A549 treated with AZD9567 at 1 μM for 4 hours (cell line): ENCODE results near the gene SPAG7. TPM values are rescaled to one million over a fixed set of nuclear protein-coding genes. Genes with fewer than 3 reads are reported as not detected.

Source experiments
- total RNA-seq: library from RNA; stranded (reverse); fragments of 200-300 nt; extraction: Qiagen RNA extraction; gene quantifications from 5 replicates; pipeline ENCODE4 v1.2.3, GENCODE V29; 2022; ENCODE audit not compliant: insufficient read depth

SPAG7 gene
- total RNA-seq: 61.2 to 77.6 TPM (median 74.1 TPM) in 5 replicates

DNA sequence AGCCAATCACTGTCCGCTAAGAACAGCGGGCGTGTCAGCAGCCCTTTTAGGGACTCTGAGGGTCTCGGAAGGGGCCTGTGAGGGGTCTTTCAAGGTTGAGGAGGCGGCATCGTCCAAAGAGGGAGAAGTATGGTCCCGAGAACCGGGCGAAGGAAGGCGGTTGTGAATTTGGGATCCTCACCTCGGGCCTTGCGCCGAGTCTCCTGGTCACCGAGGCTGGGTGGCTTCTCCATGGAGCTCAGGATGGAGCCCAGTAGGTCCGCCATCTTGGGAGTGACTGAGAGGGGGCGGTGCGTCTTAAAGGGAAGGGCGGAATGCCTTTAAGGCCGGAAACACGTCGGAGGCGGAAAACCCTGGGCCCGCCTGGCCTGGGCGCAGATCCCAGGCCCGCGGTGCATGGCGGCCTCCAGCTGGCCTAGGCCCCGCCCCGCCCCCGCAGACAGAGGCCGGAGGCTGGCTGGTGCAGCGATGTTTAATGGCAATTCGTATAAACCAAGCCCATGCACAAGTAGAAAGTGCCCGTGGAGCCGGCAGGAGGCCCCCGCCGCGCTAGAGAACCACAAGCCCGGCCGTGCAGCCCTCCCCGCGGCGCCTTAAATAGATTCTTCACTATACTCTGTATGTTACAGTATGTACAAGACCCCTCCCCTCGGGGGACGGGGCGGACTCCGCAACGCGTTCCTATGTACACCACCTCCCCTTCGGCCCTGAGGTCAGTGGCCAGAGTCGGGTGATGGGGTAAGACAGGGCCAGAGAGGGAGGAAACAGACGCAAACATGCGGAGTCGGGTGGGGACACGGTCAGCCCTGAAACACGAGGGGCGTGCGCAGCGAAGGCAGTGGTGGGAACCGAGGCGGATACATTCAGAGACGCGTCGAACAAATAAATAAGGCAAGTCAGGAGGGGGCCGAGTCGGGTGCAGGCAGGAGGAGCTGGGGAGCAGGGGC is at the start of gene SPAG7:
TSS of gene SPAG7 (minus strand) at position 279 of the 947 bp plus-strand sequence. CDS start at position 266, 13 bp downstream.

DNA sequence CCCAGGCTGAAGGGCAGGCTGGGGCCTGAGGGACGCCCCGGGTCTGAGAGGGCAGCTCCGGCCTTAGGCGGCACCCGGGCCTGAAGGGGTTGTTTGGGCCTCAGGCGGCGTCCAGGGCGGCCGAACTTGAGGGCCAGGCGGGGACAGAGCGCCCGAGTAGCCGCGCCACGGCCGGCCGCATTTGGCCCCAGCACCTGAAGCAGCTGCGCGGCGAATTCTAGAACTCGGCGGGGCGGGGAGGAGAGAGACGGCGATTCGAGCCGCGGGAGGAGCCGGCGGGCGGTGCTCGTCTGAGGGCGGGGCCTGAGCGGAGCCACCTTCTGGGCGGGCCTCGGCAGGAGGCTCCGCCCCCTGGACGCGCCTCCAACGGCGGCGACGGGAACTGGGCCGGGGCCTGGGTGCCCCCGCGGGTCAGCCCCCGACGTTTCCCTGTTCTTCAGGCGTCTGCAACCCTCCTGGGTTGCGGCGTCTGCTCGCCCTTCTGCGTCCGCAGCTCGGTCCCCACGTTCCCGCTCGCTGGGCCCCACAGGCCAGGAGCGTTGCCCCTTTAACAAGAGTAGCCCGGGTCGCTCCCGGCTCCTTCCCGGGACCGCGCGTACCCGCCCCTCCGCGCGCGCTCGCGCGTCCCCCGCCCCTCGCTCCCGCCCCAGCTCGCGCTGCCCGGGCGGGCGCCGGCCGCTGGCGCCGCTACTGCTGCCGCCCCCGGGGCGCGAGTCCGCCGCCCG is 29.8 kb upstream of the SPAG7 start, which contains the start of the genes INCA1 and KIF1C:
TSS of gene INCA1 (minus strand) at position 221 of the 725 bp plus-strand sequence. CDS start 3,085 bp downstream, outside the sequence.
TSS of gene KIF1C (plus strand) at position 649 of the 725 bp plus-strand sequence. CDS start 2,297 bp downstream, outside the sequence.

GRCh38 chr17:4986951-4987766 is 19.5 kb upstream of the SPAG7 start, which contains the start of gene CAMTA2:
CAMTA2 (minus strand) TSS chr17:4987675; CDS start chr17:4986222, 1,453 bp downstream.

DNA sequence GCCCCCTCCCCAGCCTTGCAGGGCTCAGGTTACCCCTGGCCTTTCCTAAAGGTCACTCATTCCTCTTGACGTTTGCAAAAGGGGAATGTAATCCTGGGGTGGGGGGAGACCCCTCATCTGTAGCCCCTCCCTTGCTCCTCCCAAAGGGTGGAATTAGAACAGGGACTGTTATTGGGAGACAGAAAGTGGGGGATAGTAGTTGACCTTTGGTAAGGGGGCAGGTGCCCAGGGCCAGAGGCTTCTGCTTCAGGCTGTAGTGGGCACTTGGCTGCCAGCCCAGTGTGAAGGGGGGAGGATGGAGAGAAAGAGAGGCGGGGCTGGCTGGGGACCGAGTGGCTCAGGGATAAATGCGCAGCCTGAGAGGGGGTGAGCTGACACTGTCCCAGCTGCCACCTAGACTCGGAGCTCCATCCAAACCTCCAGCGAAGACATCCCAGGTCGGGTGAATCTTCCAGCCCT is 16.8 kb downstream of the SPAG7 start, which contains the start of gene ENO3:
TSS of gene ENO3 (plus strand) at position 374 of the 459 bp plus-strand sequence. CDS start 711 bp downstream, outside the sequence.

GRCh38 chr17:4948166-4948930 is 19.3 kb downstream of the SPAG7 start, which contains the start of gene PFN1:
PFN1 (minus strand) TSS chr17:4948530; CDS start chr17:4948394, 136 bp downstream.

GRCh38 chr17:4939796-4940554 is 27.6 kb downstream of the SPAG7 start, which contains the start of the genes RNF167 and SLC25A11:
RNF167 (plus strand) TSS chr17:4940268; CDS start chr17:4940910, 642 bp downstream.
SLC25A11 (minus strand) TSS chr17:4940046; CDS start chr17:4939910, 136 bp downstream.

GRCh38 chr17:4931963-4932362 is 35.7 kb downstream of the SPAG7 start, which contains the start of gene GP1BA:
GP1BA (plus strand) TSS chr17:4932277; CDS start chr17:4932605, 328 bp downstream.

Other genes with a start within 250 kb of the SPAG7 start
- gene MED11, start 236.4 kb downstream of the SPAG7 start, total RNA-seq: 41.9 to 56.7 TPM (median 44.4 TPM) in 5 replicates
- gene ZMYND15, start 228.0 kb downstream of the SPAG7 start, total RNA-seq: 0.38 to 0.73 TPM (median 0.53 TPM) in 4 of 5 replicates, not detected in the other
- gene CXCL16, start 227.9 kb downstream of the SPAG7 start, total RNA-seq: 10.4 to 19.0 TPM (median 15.7 TPM) in 5 replicates
- gene TM4SF5, start 195.9 kb downstream of the SPAG7 start, total RNA-seq: 0.58 to 0.88 TPM (median 0.65 TPM) in 4 of 5 replicates, not detected in the other
- 0.85 to 1.4 TPM (median 0.92 TPM) in 4 of 5 replicates, not detected in the other for gene VMO1, start 181.5 kb downstream of the SPAG7 start, total RNA-seq
- 0.13 TPM in 1 of 5 replicates, not detected in the others for gene GLTPD2, start 178.9 kb downstream of the SPAG7 start, total RNA-seq
- 404 to 505 TPM (median 496 TPM) in 5 replicates for gene PSMB6, start 171.7 kb downstream of the SPAG7 start, total RNA-seq
- 16.4 to 29.9 TPM (median 27.4 TPM) in 5 replicates for gene PLD2, start 160.7 kb downstream of the SPAG7 start, total RNA-seq
- 43.4 to 60.9 TPM (median 59.8 TPM) in 5 replicates for gene MINK1, start 134.5 kb downstream of the SPAG7 start, total RNA-seq
- 0.33 to 0.38 TPM (median 0.34 TPM) in 4 of 5 replicates, not detected in the other for gene C17orf107, start 68.3 kb downstream of the SPAG7 start, total RNA-seq
- 0.08 to 0.17 TPM (median 0.09 TPM) in 4 of 5 replicates, not detected in the other for gene CHRNE, start 64.7 kb downstream of the SPAG7 start, total RNA-seq
- gene GP1BA, start 35.5 kb downstream of the SPAG7 start, total RNA-seq: not detected in 5 replicates
- 64.9 to 73.6 TPM (median 71.0 TPM) in 5 replicates for gene SLC25A11, start 27.8 kb downstream of the SPAG7 start, total RNA-seq
- 92.1 to 135 TPM (median 115 TPM) in 5 replicates for gene RNF167, start 27.5 kb downstream of the SPAG7 start, total RNA-seq
- 1,940 to 2,758 TPM (median 2,664 TPM) in 5 replicates for gene PFN1, start 19.3 kb downstream of the SPAG7 start, total RNA-seq
- gene ENO3, start 16.7 kb downstream of the SPAG7 start, total RNA-seq: 28.4 to 52.6 TPM (median 44.9 TPM) in 5 replicates
- gene CAMTA2, start 19.9 kb upstream of the SPAG7 start, total RNA-seq: 25.4 to 37.2 TPM (median 33.9 TPM) in 5 replicates
- gene INCA1, start 29.7 kb upstream of the SPAG7 start, total RNA-seq: 1.5 to 2.0 TPM (median 1.8 TPM) in 4 of 5 replicates, not detected in the other
- 97.3 to 167 TPM (median 112 TPM) in 5 replicates for gene KIF1C, start 30.1 kb upstream of the SPAG7 start, total RNA-seq
- 0.55 to 0.80 TPM (median 0.69 TPM) in 4 of 5 replicates, not detected in the other for gene SLC52A1, start 67.6 kb upstream of the SPAG7 start, total RNA-seq
- 0.85 to 1.8 TPM (median 1.1 TPM) in 5 replicates for gene ZFP3, start 110.7 kb upstream of the SPAG7 start, total RNA-seq
- gene ZNF232, start 144.1 kb upstream of the SPAG7 start, total RNA-seq: 3.3 to 10.3 TPM (median 4.1 TPM) in 5 replicates
- 0.01 to 0.05 TPM (median 0.03 TPM) in 4 of 5 replicates, not detected in the other for gene USP6, start 148.2 kb upstream of the SPAG7 start, total RNA-seq
- 1.3 to 1.9 TPM (median 1.4 TPM) in 5 replicates for gene ZNF594, start 224.1 kb upstream of the SPAG7 start, total RNA-seq